ENCODE data around the gene OR8J3. TPM values are rescaled to one million over a fixed set of nuclear protein-coding genes. Genes with fewer than 3 reads are reported as not detected.
"Not testable (repeated sequence)": the region's sequence is repeated elsewhere in the genome, so short reads cannot be mapped to it uniquely, and the experiment has no call there.

The OR8J3 gene
- total RNA-seq, 4 donors from 2014 or later = not detected

- intact Hi-C loops (cut with DNase I; ENCODE audit: low total_unique reads) (no loop called here), in situ Hi-C loops (cut with MboI; ENCODE audit: low pct_ligation_motif_present in 1 of 4, low pct_unique_long_range_greater_than_20kb in 1 of 4, low sequenced_read_pairs in 3 of 4) (no loop called here)
- H3K4me3 ChIP-seq = no peak overlapping the region
- H3K36me3 ChIP-seq = no peaks in the 10 kb centered on the region
- DNase-seq = no peak
- peaks cover 0 to 4% of the 10 kb centered on the region in 2 donors for H3K9me3 ChIP-seq
- TF ChIP-seq POLR2A (IDR thresholded peaks at IDR 0.05) = no peak
- no peak for TF ChIP-seq CTCF (IDR thresholded peaks at IDR 0.05)
- TF ChIP-seq POLR2AphosphoS5 (IDR thresholded peaks at IDR 0.05) = no peak
- no peak for TF ChIP-seq EP300 (IDR thresholded peaks at IDR 0.05; ENCODE audit: low read depth)
- H3K27ac ChIP-seq = no peak overlapping the region
- no peaks in the 10 kb centered on the region for H3K4me1 ChIP-seq
- WGBS, 2 donors (ENCODE audit: low coverage in 1 of 2) = 43 to 61% methylated on average over 1 of the region's 1 CpG
- H3K27me3 ChIP-seq = no peaks in the 10 kb centered on the region
Observed at GRCh38 chr11:56151376-56151775, 11.4 kb upstream of the OR8J3 start.

GRCh38 chr11:56143681-56144080, 3.7 kb upstream of the OR8J3 start:
- H3K4me1 ChIP-seq; H3K36me3 ChIP-seq; H3K27me3 ChIP-seq; H3K27ac ChIP-seq; in situ Hi-C loops (cut with MboI; ENCODE audit: low pct_ligation_motif_present in 1 of 4, low pct_unique_long_range_greater_than_20kb in 1 of 4, low sequenced_read_pairs in 3 of 4); H3K4me3 ChIP-seq; DNase-seq; H3K9me3 ChIP-seq; intact Hi-C loops (cut with DNase I; ENCODE audit: low total_unique reads): not testable (repeated sequence)
- 97% methylated on average over 7 of the region's 30 CpGs; no CpG with 5 or more reads in 1 of the 2 donors for WGBS, 2 donors (ENCODE audit: low coverage in 1 of 2)

- DNase-seq = no peak
- no peaks in the 10 kb centered on the region for H3K27me3 ChIP-seq
- in situ Hi-C loops (cut with MboI; ENCODE audit: low pct_ligation_motif_present in 1 of 4, low pct_unique_long_range_greater_than_20kb in 1 of 4, low sequenced_read_pairs in 3 of 4) (no loop called here), intact Hi-C loops (cut with DNase I; ENCODE audit: low total_unique reads) (no loop called here)
- no peaks in the 10 kb centered on the region for H3K4me1 ChIP-seq
- H3K36me3 ChIP-seq = peaks cover 0 to 2% (median 0%) of the 10 kb centered on the region in 4 donors
- H3K9me3 ChIP-seq = peaks cover 0 to 2% of the 10 kb centered on the region in 2 donors
- H3K4me3 ChIP-seq = no peak within 1 kb of the TSS
- TF ChIP-seq CTCF (IDR thresholded peaks at IDR 0.05) = no peak
- TF ChIP-seq POLR2AphosphoS5 (IDR thresholded peaks at IDR 0.05) = no peak
- no peak for TF ChIP-seq POLR2A (IDR thresholded peaks at IDR 0.05)
- TF ChIP-seq EP300 (IDR thresholded peaks at IDR 0.05; ENCODE audit: low read depth) = no peak
- H3K27ac ChIP-seq = no peak within 1 kb of the TSS
- WGBS, 2 donors (ENCODE audit: low coverage in 1 of 2) = 83 to 84% methylated on average over 4 to 6 of the region's 6 CpGs
Observed at GRCh38 chr11:56122073-56122472, 17.9 kb downstream of the OR8J3 start, which contains the start of gene OR8H3. OR8H3 (plus strand) TSS chr11:56122373; CDS start chr11:56122373, 0 bp downstream.

- no peak for TF ChIP-seq POLR2A (IDR thresholded peaks at IDR 0.05)
- TF ChIP-seq CTCF (IDR thresholded peaks at IDR 0.05) = no peak
- TF ChIP-seq EP300 (IDR thresholded peaks at IDR 0.05; ENCODE audit: low read depth) = no peak
- TF ChIP-seq POLR2AphosphoS5 (IDR thresholded peaks at IDR 0.05) = no peak
- Histone ChIP-seq H3K27ac (no peak within 1 kb of the TSS), H3K4me3 (no peak within 1 kb of the TSS), H3K9me3 (no peaks in the 10 kb centered on the region), H3K4me1 (no peaks in the 10 kb centered on the region), H3K27me3 (no peaks in the 10 kb centered on the region), H3K36me3 (no peaks in the 10 kb centered on the region)
- intact Hi-C loops (cut with DNase I; ENCODE audit: low total_unique reads) = no loop called here
- no peak for DNase-seq
- in situ Hi-C loops (cut with MboI; ENCODE audit: low pct_ligation_motif_present in 1 of 4, low pct_unique_long_range_greater_than_20kb in 1 of 4, low sequenced_read_pairs in 3 of 4) = no loop called here
Observed at GRCh38 chr11:56103210-56103737, 36.7 kb downstream of the OR8J3 start, which contains the start of gene OR8H2. OR8H2 (plus strand) TSS chr11:56103687; CDS start chr11:56105043, 1,356 bp downstream.

- Histone ChIP-seq H3K9me3 (no peaks in the 10 kb centered on the region), H3K27me3 (no peaks in the 10 kb centered on the region), H3K36me3 (no peaks in the 10 kb centered on the region), H3K4me3 (no peak within 1 kb of the TSS), H3K27ac (no peak within 1 kb of the TSS), H3K4me1 (no peaks in the 10 kb centered on the region)
- 51 to 71% methylated on average over 3 of the region's 3 CpGs for WGBS, 2 donors (ENCODE audit: low coverage in 1 of 2)
- intact Hi-C loops (cut with DNase I; ENCODE audit: low total_unique reads) = no loop called here
- in situ Hi-C loops (cut with MboI; ENCODE audit: low pct_ligation_motif_present in 1 of 4, low pct_unique_long_range_greater_than_20kb in 1 of 4, low sequenced_read_pairs in 3 of 4) = loop anchor here in 1 of 4 donors (10.0 kb wide), 1 partner anchor 58 kb away; no protein-coding TSS in a partner anchor
- no peak for TF ChIP-seq POLR2A (IDR thresholded peaks at IDR 0.05)
- TF ChIP-seq CTCF (IDR thresholded peaks at IDR 0.05) = no peak
- TF ChIP-seq POLR2AphosphoS5 (IDR thresholded peaks at IDR 0.05) = no peak
- TF ChIP-seq EP300 (IDR thresholded peaks at IDR 0.05; ENCODE audit: low read depth) = no peak
- DNase-seq = no peak
Observed at GRCh38 chr11:56093008-56093407, 47.0 kb downstream of the OR8J3 start, which contains the start of gene OR8I2. OR8I2 (plus strand) TSS chr11:56093308; CDS start chr11:56093308, 0 bp downstream.
